ENCODE data around the gene ZNF574.
"Not testable (repeated sequence)": the region's sequence is repeated elsewhere in the genome, so short reads cannot be mapped to it uniquely, and the experiment has no call there.

The ZNF574 gene, protein sequence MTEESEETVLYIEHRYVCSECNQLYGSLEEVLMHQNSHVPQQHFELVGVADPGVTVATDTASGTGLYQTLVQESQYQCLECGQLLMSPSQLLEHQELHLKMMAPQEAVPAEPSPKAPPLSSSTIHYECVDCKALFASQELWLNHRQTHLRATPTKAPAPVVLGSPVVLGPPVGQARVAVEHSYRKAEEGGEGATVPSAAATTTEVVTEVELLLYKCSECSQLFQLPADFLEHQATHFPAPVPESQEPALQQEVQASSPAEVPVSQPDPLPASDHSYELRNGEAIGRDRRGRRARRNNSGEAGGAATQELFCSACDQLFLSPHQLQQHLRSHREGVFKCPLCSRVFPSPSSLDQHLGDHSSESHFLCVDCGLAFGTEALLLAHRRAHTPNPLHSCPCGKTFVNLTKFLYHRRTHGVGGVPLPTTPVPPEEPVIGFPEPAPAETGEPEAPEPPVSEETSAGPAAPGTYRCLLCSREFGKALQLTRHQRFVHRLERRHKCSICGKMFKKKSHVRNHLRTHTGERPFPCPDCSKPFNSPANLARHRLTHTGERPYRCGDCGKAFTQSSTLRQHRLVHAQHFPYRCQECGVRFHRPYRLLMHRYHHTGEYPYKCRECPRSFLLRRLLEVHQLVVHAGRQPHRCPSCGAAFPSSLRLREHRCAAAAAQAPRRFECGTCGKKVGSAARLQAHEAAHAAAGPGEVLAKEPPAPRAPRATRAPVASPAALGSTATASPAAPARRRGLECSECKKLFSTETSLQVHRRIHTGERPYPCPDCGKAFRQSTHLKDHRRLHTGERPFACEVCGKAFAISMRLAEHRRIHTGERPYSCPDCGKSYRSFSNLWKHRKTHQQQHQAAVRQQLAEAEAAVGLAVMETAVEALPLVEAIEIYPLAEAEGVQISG

DNA sequence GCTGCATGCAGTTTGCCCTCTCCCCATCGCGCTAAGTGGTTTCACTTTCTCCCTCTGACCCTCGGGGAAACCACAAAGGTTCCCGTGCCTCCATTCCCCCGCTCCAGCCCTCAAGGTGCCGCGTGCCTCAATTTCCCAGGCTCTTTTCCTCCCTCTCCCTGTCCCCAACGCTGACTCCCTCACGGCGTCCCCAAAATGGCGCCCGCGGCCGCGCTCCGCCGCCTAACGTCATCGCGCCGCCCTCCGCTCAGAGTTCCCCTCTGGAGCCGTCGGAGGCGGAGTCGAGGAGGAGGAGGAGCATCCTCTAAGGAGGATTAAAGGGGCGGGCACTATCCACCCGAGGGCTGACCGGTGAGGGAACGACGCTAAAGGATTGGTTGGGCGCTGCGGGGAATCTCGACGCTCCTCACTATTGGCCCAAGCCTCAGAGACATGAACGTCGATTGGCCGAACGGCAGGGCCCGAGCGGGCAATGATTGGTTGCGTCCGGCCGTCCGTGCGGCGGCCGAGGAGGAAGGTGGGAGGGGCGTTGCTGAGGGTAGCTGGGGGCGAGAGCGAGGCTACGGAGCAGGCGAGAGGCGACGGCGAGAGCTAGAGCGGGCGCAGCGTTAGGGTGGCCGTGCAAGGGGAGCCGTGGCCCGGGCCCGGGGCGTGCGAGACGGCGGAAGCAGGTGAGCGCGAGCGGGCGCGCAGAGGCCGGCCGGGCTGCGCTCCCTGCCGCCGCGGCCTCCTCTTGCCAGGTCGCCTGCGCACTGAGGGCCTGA, at the start of gene ZNF574:
ZNF574 (plus strand) TSS at position 551 of the 764 bp plus-strand sequence. CDS start 2,441 bp downstream, outside the sequence.
- peak; percentile 99 for DNase-seq

DNA sequence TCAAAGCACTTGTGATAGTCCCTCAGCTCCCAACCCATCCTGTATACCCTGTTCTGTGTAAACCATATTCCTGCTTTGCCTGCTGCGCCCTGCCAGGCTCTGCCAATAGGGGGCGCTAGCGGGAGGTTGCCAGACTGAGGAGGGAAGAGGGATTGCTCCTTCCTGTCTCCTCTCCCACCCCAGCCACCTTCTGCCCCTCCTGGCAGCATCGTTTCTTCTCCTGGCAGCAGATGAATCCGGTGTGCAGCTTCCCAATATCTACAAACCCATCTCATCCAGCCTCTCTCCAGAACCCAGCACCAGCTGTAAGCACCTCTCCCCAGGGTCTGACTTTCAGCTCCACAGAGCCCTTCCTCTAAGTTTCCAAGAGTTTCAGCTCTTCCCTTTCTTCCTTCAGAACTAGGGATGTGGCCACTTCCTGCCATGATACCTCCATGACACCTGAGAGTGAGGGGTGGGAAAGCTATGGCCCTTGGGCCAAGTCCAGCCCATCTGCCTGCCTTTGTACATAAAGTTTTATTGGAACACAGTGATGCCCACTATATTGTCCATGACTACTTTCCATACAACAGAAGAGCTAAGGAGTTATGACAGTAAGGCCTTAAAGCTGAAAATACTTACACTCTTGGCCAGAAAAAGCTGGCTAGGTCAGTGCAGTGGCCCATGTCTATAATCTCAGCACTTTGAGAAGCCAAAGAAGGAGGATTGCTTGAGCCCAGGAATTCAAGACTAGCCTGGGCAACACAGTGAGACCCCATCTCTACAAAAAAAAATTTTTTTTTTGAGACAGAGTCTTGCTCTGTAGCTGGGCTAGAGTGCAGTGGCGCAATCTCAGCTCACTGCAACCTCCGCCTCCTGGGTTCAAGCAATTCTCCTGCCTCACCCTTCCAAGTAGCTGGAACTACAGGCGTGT, 47.4 kb upstream of the ZNF574 start:
- peak in 1 of 2 experiments; percentile 17 for DNase-seq

DNA sequence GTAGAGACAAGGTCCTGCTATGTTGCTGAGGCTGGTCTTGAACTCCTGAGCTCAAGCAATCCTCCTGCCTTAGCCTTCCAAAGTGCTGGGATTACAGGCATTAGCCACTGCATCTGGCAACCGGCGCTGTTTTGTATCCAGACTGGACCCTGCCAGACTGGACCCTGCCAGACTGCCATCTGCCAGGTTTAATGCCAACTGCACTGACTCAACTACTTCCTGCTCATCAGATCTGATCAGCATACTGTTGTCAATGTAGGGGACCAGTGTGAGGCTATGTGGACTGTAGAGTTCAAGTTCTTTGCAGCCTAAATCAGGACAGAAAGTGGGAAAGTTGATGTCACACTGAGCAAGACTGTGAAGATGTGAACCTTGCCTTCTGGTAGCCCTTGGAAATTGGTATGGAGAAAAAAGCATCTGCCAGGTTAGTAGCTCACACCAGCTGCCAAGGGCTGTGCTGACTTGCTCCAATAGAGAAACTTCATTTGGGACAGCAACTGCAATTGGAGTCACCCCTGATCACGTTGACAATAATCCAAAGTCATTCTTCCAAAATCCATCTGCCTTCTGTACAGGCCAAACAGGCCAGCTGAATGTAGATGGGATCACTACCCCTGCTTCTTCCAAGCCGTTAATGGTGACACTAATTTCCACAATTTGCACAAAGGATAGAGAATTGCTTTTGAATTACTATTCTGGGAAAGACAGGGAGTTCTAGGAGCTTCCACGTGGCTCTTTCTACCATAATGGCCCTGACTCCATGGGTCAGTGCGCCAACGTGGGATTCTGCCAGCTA, 45.1 kb upstream of the ZNF574 start:
- no peak for DNase-seq

DNA sequence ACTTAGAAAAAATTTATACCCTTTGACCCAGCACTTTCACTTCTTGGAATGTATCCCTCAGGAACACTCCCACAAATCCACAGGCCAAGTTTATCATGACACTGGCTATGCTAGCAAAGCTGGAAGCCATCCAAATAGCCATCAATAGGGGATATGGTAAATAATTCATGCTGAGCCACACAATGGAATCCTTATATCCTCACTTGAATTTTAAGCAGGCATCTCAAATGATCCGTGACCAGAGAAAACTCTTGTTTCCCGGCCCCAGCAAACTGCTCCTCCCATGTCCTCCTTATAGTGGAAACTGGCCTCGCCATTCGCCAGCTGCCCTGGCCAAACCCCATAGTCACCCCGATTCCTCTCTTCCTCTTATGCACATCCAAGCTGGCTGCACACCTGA, 43.5 kb upstream of the ZNF574 start:
- DNase-seq, result peak; percentile 50 to 62

DNA sequence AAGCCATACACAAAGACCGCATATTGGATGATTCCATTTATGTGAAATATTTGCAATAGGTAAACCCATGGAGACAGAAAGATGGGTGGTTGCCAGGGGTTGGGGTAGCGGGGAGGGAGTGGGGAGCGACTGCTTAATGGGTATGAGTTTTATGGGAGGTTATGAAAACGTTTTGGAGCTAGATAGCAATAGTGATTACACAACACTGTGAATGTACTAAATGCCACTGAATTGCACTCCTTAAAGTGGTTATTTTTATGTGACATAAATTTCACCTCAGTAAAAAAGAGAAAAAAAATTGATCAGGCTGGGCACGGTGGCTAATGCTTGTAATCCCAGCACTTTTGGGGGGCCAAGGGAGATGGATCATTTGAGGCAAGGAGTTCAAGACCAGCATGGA, 42.6 kb upstream of the ZNF574 start:
- no peak for DNase-seq

DNA sequence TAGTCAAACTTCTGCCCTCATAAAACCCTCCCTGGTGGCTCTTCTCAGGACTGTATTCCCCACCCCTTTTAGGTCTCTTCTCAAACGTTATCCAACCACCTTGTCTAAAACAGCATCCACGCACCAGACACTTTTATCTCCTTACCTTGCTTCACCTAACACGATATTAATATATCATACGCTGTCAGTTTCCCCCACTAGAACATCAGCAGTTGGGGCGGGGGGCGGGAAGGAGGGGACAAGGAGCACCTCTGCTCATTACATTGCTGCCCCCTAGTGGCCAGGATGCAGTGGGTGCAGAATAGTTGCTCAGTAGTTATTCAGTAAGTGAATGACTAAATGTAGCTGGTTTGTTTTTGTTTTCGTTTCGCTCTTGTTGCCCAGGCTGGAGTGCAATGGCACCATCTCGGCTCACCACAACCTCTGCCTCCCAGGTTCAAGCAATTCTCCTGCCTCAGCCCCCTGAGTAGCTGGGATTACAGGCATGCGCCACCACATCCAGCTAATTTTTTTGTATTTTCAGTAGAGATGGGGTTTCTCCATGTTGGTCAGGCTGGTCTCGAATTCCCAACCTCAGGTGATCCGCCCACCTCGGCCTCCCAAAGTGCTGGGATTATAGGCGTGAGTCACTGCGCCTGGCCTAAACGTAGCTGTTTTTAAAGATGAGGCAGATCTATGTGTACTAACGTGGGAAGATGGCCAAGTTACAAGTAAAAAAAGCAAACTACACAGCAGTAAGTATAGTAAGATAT, 41.1 kb upstream of the ZNF574 start:
- peak; percentile 53 to 65 for DNase-seq

DNA sequence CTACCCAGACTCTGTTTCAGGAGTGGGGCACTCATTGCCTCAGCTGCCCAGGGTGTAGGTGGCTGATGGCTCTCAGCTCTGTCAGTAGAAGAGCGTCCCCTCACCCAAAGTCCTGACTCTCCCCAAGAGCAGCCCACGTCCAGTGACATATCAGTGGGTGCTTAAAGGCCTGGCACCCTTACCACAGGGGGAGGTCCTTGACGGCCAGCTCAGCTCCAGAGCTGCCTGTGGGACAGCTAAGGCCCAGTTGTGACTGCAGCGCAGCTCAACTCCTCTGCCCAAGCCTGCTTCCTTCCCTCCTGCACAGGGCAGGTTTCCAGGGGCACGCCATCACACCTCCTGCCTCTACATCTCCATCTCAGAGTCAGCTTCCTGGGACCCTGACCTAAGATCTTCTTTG, 38.3 kb upstream of the ZNF574 start:
- no peak for DNase-seq

DNA sequence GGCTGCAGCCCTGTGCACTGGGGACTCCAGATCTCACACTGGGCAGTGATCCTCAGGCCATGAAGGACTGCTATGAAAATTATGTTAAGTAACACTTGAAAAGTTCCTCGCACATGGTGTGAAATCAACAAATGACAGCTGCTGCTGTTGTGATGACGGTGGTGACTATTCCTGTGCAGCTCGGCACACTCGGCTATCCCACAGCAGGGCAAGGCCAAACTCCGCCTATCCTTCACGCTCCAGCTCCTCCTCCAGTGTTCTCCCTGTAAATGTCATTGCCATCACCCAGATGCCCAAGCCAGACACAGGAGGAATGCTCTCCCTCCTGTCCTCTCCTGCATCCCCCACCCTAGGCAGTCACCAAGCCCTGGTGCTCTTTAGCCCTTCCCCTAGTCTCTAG, 37.3 kb upstream of the ZNF574 start:
- peak in 1 of 2 experiments; percentile 46 for DNase-seq

DNA sequence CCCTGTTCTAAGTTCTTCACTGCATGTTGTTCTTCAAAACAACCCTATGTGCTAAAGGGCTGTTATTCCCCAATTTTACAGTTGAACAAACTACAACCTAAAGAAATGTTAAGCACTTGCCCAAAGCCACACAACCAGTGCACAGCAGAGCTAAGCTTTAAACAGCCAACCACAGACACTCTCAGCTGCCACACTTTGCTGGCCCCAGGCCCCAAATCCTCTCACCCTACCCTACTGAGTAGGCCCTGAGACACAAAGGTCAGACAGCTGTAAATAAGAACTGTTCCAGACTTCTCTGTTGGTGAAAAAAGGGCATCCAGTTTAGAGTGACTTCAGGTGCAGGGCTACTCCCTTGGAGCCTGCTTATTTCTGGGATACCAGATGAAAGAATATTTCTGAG, 35.9 kb upstream of the ZNF574 start:
- no peak for DNase-seq

DNA sequence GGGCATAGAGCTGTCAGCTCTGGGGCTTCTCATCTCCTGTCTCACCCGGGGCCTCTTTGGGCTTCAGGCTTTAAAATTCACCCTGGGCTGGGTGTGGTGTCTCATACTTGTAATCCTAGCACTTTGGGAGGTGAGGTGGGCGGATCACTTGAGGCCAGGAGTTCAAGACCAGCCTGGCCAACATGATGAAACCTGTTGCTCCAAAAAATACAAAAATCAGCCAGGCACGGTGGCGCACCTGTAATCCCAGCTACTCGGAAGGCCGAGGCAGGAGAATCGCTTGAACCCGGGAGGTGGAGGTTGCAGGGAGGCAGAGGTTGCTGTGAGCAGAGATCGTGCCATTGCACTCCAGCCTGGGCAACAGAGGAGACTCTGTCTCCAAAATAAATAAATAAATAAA, 35.5 kb upstream of the ZNF574 start:
- DNase-seq, result not testable (repeated sequence)

DNA sequence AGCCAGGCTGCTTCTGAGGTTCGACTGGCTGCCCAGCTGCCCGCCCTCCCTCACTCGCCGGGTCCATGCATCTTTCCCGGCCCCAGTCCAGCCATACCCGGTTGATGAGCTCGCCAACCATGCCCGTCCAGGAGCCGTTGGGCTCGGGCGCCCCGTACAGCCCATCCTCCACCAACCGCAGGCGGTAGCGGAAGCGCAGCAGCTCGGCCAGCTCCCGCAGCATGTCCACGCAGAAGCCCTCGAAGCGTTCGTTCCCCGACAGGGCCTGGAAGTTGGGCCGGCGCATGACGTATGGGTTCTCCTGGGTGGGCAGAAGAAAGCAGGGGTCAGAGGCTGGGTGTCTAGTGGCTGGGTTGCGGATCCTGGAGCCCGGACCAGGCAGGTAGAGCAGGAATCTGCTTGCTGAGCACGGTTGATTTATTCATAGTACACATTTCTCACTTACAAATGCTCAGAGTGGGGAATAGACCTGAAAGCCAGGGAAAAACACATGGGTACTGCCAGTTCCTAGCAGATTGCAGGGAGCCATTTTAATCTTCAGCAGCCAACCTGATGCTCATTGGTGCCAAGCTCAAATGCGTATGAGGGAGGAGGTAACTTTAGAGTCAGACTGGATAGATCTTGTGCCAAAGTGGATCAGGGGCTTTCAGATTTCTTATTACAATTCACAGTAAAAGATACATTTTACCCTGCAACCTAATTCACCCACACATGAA, 33.4 kb upstream of the ZNF574 start:
- DNase-seq, result no peak

DNA sequence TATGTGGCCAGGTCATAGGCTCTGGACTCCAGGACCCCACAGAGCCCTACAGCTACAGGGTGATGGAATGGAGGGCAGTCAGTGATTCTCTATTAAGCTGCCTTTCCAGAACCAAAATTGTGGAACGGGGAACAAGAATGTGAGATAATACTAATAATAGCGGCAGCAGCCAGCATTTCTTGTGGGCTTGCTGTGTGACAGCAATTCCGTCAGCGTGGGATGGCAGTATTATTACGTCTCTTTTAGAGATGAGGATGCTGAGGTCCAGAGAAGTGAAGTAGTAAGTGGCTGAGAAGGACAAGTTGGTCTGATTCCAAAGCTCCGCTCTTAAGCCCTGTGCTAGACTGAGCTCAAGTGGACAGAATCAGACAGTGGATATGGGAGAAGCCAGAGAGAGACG, 30.4 kb upstream of the ZNF574 start:
- DNase-seq, result no peak

DNA sequence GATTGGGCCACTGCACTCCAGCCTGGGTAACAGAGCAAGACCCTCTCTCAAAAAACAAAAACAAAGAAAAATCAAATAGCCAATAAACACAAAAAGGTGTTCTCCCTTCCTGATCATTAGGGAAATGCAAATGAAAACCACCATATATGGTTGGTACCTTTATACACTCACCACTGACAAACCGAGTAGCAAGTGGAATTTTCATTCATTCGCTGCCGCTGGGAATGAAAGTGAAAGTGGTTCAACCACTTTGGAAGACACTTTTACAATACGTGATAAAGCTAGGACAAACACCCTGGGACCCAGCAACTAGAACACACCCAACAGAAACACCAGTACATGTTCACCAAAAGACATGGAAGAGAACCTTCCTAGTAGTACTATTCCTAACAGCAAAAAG, 27.0 kb upstream of the ZNF574 start:
- no peak for DNase-seq

DNA sequence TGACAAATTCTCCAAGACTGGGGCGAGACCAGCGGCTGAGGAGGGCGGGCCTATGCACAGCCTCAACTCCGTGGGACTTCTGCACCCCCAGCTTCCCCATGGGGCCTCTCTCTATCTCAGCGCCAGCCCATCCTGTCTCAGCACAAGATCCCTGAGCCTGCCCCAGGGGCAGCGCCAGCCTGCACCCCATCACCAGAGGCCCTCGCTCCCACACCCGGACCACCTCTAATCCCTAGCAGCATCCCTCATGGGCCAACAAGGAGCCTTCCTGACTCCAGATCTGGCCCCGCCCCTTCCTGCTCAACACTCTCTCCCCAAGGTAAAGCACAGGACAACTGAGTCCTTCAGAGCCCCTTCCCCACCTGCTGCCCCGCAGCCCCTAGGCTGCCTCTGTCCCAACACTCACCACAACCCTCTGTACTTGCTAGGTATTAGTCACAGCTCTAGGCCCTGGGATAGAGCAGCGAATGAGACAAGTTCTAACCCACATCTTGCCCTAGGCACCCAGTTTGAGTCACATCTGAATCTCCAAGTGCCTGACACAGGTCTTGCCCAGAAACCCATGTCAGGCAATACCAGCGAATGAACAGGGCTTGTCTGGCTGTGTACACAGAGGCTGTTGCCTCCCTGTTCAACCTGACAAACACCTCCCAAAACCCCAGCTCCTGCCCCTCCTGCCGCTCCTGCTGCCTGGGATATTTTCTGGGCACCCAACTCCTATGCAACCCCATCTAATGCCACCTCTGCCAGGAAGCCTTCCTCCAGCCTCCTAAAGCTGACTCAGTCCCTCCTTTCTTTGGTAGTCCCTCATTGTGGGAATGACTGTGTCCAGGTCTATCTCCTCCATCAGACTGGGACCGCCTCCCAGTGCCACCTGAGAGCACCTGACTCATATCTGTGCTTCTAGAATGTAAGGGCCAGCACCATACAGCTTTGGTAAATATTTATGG, 24.5 kb upstream of the ZNF574 start:
- no peak for DNase-seq

DNA sequence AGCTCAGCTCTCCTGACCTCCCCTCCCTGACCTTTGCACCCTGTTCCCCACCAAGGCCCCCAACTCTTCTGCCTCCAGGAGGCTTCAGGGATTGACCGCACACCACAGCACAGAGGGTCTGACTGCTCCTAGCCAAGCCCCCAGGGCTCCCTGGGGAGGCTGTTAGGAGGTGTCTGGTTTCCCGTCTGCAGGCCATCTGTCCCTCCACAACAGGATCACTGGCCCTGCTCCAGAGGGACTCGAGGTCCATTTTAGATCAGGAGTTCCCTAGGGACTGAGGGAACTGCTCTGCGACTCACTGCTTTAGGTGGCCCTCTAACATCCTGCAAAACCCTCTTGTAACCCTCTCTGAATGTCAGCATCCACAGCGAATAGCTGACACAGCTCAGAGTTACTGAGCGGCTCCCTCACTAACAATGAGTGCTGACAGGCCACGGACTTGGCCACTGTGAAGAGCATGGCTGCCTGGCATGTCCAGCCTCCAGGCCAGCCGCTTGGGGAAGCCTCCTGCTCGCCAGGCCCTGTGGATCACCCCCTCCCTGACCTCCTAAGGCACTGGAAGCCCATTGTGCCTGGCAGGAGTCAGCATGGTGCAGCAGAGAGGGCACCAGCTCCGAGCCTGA, 23.6 kb upstream of the ZNF574 start:
- no peak for DNase-seq

DNA sequence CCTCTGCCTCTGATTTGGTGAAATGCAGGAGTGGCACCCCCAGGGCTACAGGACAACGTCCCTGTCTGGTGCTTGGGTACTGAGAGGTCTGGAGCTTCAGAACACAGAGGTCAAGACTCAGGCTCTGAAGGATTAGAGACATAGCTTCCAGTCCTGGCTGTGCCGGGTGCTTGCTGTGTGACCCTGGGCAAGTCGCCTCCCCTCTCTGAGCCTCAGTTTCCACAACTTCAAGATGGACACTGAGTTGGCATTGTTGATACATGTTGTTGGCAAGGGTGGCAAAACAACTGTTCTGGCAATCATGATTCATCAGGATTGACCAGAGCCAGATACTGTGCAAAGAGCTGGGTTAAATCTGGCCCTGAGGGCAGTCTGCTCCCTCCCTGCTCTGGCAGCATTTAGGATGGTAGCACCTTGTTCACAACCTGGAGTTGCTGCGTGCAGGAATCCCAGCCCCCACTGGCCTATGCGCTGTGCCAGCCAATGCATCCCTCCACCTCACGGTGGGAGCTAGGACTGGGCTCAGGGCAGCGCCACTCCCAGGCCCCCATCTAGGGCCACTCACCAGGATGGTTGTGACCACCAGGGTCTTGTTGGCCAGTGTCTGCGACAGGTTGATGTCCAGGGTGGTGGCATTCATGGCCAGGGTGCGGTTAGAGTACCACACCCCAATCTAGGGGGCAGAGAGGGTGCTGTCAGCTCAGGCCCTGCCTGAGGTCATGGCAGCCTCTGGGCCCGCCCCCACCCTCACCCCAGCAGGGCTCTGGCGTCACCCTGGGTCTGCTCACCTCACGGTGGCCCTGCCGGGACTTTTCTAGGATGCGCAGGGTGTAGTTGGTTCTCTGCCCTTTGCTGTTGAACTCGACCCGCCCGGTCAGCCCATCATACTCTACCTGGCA, 22.7 kb upstream of the ZNF574 start:
- DNase-seq, result no peak

DNA sequence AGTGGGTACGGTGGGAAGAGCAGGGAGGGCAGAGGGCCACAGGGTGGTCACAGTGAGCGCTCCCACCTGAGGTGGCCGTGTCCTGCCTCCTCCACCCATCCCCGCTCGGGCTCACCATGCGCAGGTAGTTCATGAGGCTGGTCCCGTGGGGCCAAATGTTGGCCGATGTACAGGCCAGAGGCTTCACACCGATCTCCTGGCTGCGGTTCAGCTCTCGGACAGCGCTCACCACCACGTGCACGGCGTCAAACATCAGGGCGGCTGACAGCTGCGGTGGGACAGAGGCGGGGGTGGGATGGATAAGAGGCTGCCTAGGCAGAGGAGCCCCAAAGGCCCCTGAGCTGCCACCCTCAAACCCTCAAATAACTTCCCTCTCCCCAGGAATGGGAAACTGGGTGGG, 21.8 kb upstream of the ZNF574 start:
- no peak for DNase-seq
